ENCODE results near the gene ACER3. TPM values are rescaled to one million over a fixed set of nuclear protein-coding genes. Genes with fewer than 3 reads are reported as not detected.
A peak's percentile ranks its signal among the peaks of the same experiment; 100 is the strongest.

ACER3 gene
- total RNA-seq, 1 donor = 15.3 TPM

DNA sequence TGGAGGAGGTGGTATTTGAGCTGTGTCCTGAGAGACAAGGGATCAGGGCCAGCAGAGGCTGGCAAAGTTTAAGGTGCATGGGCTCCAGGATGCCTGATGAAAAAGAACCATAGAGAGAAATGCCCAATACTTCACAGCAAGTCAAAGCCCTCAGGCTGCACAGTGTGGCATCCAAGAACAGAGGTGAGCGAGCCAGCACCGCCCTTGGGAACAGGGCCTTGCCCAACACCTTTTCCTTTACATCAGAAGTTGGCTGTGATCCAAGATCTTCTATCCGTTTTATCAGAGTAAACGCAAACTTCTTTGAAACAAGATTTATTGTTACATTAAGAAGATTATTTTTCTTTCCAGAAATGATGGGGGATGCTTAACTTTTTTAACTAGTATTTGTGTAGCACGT, 174.9 kb downstream of the ACER3 start:
- H3K4me3 ChIP-seq (ENCODE audit: low read depth, low read length) = no peak overlapping the region
- no peak for DNase-seq (ENCODE audit: low read depth)
- TF ChIP-seq, protein P1, sequence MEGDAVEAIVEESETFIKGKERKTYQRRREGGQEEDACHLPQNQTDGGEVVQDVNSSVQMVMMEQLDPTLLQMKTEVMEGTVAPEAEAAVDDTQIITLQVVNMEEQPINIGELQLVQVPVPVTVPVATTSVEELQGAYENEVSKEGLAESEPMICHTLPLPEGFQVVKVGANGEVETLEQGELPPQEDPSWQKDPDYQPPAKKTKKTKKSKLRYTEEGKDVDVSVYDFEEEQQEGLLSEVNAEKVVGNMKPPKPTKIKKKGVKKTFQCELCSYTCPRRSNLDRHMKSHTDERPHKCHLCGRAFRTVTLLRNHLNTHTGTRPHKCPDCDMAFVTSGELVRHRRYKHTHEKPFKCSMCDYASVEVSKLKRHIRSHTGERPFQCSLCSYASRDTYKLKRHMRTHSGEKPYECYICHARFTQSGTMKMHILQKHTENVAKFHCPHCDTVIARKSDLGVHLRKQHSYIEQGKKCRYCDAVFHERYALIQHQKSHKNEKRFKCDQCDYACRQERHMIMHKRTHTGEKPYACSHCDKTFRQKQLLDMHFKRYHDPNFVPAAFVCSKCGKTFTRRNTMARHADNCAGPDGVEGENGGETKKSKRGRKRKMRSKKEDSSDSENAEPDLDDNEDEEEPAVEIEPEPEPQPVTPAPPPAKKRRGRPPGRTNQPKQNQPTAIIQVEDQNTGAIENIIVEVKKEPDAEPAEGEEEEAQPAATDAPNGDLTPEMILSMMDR (IDR thresholded peaks at IDR 0.05; ENCODE audit: insufficient read depth, low read length) = no peak

DNA sequence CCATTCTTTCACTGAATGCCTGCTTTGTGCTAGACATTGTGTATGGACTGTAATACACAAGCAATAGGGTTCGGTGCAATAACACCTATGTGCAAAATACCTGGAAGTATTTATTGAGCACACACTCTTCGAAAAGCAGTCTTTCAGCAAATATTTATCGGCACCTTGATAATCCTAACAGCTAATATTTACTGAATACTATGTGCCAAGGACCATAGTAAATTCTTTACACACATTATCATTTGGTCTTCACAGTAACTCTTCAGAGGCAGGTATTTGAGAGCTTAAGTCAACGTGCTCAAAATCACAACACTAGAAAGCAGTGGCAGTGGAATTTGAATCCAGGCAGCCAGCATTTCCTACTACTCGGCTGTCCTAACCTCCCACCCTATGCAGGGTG, 175.7 kb downstream of the ACER3 start:
- H3K4me3 ChIP-seq (ENCODE audit: low read depth, low read length) = no peak overlapping the region
- no peak for DNase-seq (ENCODE audit: low read depth)
- TF ChIP-seq, protein P1 (IDR thresholded peaks at IDR 0.05; ENCODE audit: insufficient read depth, low read length) = no peak

DNA sequence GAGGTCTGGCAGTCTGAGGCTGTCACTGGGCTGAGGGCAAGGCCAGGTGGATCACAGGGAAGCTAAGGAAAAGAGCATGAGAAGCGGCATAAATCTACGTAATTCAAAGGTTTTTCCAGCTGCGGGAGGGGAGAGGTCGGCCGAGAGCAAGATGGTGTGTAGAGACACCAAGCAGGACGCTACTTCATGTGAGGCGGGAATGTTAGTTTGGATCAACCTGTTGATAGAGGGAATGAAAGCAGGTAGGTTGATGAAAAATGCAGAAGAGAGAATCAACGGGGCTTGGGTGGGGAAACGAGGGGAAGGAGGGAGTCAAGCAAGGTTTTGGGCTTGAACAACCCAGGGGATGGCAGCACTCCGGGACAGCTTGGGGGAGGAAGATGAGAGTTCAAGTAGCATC, 176.3 kb downstream of the ACER3 start:
- no peak for DNase-seq (ENCODE audit: low read depth)
- H3K4me3 ChIP-seq (ENCODE audit: low read depth, low read length) = no peak overlapping the region
- TF ChIP-seq, protein P1 (IDR thresholded peaks at IDR 0.05; ENCODE audit: insufficient read depth, low read length) = no peak

DNA sequence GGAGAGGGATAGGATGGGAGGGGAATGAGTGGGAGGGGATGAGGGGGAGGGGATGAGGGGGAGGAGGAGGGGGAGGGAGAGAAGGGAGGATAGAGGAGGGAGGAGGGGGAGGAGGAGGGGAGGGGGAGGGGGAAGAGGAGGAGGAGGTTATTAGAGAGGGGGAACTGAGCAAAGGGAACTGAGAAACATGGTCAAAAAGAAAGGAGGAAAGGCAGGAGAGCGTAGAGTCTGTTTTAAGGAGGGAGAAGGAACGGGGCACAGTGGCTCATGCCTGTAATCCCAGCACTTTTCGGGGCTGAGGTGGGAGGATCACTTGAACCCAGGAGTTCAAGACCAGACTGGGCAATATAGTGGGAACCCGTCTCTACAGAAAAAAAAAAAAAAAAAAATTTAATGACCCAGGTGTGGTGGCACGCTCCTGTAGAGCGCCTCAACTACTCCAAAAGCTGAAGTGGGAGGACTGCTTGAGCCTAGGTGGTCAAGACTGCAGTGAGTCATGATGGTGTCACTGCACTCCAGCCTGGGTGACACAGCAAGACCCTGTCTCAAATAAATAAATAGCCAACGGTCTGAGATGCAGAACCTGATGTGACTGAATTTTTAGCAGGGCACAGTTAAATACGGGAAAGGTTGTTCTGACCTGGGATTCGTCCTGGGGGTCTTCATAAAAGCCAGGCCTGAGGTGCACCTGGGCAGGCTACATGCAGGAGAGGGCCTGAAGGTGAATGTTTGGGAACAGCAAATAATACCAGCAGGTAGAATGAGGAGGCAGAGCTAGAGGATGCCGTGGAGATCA, 177.5 kb downstream of the ACER3 start:
- DNase-seq (ENCODE audit: low read depth) = no peak
- H3K4me3 ChIP-seq (ENCODE audit: low read depth, low read length) = no peak overlapping the region
- TF ChIP-seq, protein P1 (IDR thresholded peaks at IDR 0.05; ENCODE audit: insufficient read depth, low read length) = no peak

DNA sequence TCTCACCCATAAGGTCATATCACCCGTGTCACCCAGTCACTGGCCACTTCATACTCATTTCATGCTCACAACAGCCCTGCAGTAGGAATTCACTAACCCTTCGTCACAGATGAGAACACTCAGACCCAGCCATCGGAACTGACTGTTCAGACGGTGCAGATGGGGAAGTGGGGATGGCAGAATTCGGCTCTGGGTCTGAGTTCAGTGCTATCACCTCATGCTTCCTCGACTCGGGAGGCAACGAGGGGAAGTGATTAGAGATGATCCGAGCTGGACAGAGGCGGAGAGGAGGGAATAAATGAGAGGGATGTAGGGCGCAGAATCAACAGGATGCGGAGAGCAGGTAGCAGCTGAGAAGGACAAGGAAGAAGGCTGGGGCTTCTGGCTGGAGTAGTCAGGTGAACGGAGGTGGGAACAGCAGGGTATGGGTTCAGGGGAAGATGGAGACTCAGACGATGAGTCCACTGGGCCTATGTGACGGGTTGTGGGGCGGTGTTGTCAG, 178.2 kb downstream of the ACER3 start:
- TF ChIP-seq, protein P1 (IDR thresholded peaks at IDR 0.05; ENCODE audit: insufficient read depth, low read length) = no peak
- DNase-seq (ENCODE audit: low read depth) = no peak
- no peak overlapping the region for H3K4me3 ChIP-seq (ENCODE audit: low read depth, low read length)

DNA sequence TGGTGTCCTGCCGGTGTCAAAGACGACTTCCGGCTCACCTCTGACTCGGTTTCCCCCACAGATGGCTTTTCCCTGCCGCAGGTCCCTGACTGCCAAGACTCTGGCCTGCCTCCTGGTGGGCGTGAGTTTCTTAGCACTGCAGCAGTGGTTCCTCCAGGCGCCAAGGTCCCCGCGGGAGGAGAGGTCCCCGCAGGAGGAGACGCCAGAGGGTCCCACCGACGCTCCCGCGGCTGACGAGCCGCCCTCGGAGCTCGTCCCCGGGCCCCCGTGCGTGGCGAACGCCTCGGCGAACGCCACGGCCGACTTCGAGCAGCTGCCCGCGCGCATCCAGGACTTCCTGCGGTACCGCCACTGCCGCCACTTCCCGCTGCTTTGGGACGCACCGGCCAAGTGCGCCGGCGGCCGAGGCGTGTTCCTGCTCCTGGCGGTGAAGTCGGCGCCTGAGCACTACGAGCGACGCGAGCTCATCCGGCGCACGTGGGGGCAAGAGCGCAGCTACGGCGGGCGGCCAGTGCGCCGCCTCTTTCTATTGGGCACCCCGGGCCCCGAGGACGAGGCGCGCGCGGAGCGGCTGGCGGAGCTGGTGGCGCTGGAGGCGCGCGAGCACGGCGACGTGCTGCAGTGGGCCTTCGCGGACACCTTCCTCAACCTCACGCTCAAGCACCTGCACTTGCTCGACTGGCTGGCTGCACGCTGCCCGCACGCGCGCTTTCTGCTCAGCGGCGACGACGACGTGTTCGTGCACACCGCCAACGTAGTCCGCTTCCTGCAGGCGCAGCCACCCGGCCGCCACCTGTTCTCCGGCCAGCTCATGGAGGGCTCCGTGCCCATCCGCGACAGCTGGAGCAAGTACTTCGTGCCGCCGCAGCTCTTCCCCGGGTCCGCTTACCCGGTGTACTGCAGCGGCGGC, 179.0 kb downstream of the ACER3 start:
- TF ChIP-seq, protein P1 (IDR thresholded peaks at IDR 0.05; ENCODE audit: insufficient read depth, low read length) = peak; percentile 65
- DNase-seq (ENCODE audit: low read depth) = peak; percentile 37
- peak overlapping the region; percentile 58 for H3K4me3 ChIP-seq (ENCODE audit: low read depth, low read length)

Data from fibroblast of the aortic adventitia (primary cell).